GM21619 (cell line): ENCODE results near the gene SCN5A.

ENCODE experiments used
- ATAC-seq: cut with Tn5 transposase; IDR thresholded peaks from one replicate; pipeline ENCODE4 v1.9.1; 2021; ENCODE audit not compliant: unreplicated experiment

Gene SCN5A

DNA sequence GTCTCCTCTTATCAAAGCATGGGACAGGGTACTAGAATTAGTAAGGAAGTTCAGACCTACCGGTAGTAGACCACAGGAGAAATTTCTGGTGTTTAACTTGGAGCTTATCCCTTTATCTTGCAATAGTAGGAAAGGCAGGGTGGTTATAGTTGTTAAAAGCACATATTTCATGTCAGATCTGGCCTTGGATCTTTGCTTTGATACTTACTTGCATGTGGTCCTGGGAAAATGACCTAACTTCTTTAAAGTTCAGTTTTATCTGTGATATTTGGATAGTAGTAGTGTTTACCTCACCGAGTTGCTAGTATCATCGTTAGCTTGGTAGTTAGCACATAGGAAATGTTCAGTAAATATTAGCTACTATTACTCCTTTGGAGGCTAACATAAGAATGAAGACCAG, 137.9 kb downstream of the SCN5A start:
- ATAC-seq: no peak

DNA sequence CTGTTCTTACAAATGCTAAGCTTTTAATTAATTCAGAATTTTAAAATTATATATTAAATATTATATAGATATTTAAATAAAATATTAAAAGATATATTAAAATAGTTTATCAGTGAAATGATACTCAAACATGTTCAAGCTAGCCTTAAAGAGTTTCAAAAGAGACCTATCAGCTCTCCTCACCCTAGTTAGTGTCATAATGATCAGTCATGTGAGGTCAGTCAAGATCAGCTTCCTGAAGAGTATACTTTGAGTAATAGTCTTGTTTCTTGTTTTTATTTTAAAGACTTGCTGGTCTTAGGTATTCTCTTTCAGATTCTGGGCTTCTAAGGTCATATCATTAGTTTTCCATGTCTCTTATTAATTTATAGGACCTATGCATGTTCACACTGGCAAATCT, 138.9 kb downstream of the SCN5A start:
- ATAC-seq: no peak

DNA sequence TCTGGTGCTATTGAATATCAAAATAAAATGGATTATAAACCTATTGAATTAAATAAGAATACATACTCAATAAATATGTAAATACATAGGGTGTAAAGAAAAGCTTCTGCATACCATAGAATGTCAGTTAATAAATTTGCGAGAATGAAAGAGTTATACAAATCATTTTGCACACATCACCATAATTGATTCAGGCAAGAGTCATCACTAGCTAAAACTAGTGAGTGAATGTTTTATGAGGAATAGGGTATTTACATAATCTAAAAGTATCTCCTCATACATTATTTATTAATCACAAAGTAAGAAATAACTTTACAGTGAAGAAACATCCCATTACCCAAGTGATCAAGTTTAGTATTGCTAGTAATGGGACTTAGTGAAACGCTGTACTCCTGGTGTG, 139.8 kb downstream of the SCN5A start:
- no peak for ATAC-seq

- ATAC-seq: peak; percentile 99
Observed at GRCh38 chr3:38507120-38507519, 142.4 kb downstream of the SCN5A start.

DNA sequence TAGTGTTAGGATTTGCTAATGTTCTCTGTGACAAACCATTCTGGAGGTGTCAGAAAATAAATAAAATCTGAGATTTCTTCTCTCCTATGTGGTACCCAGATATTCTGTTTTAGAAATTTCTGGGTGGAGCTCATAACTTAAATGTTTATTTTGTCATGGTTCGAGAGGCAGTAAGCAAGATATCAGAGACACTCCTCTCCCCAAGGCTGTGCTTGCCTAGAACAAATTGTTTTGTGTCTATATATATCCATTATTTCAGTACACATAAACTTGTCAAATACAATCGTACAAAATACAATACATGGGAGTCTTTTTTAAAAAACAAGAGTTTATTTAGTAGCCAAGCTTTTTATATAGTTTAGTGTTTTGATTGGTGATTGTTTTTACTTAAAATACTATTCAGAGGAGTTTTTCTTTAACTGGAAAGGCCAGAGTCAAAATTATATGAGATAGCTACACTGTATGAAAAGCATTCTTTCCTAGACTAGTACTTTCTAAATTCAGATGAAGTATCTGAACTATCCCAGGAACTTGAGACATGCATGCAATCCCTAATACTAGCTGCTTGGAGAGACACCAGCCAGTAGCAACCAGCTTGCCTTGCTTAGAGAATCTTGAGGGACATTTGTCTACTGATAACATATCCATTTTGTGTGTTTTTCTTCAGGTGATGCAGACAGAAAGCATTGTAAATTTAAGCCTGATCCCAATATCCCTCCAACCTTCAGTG, 148.6 kb downstream of the SCN5A start:
- no peak for ATAC-seq
